Measurements from ENCODE around the gene RASGRF2.

The RASGRF2 gene

DNA sequence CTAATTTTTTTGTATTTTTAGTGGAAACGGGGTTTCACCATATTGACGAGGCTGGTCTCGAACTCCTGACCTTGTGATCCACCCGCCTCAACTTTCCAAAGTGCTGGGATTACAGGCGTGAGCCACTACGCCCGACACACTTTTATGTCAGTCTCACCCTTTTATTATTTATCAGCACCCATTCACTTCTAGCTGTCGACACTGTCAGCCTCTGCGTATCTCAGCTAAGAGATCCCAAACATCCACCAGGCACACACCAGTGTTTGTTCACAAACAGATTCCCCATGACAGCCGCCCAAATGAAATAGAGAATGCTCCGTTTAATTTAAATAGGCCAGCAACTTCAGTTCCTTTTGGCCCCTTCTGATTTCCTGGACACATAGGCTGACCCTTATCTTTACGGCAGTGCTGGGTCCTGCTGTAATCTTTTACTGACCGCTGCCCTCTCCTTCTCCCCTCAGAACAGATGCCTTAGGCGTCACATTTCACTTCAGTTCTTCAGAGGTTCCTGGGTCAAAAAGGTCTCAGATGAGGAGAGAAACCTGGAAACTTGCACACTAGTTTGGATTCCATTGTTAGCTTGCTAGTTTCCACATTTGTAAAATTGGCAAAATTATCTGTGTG, 229.8 kb downstream of the RASGRF2 start:
- WGBS, 2 experiments, result 91 to 93% methylated on average over 14 of the region's 14 CpGs
- H3K9me3 ChIP-seq (ENCODE audit: control insufficient read depth, low read length), result no peaks in the 10 kb centered on the region
- no peak overlapping the region for H3K27ac ChIP-seq (ENCODE audit: insufficient read depth, low read depth, low read length, poor library complexity, severe bottlenecking)
- H3K27me3 ChIP-seq (ENCODE audit: control insufficient read depth, insufficient read depth, low read length, poor library complexity, severe bottlenecking), result peaks cover 5% of the 10 kb centered on the region
- no peak overlapping the region for H3K4me3 ChIP-seq (ENCODE audit: insufficient read depth, low read depth, low read length)
- H3K36me3 ChIP-seq (ENCODE audit: control insufficient read depth, insufficient read depth, low read length), result no peaks in the 10 kb centered on the region
- H3K4me1 ChIP-seq (ENCODE audit: control insufficient read depth, insufficient read depth, low read length), result peaks cover 4% of the 10 kb centered on the region

GRCh38 chr5:81191726-81192372, 231.7 kb downstream of the RASGRF2 start:
- no peak overlapping the region for H3K4me3 ChIP-seq (ENCODE audit: insufficient read depth, low read depth, low read length)
- no peak overlapping the region for H3K27ac ChIP-seq (ENCODE audit: insufficient read depth, low read depth, low read length, poor library complexity, severe bottlenecking)
- H3K4me1 ChIP-seq (ENCODE audit: control insufficient read depth, insufficient read depth, low read length), result peaks cover 4% of the 10 kb centered on the region
- H3K9me3 ChIP-seq (ENCODE audit: control insufficient read depth, low read length), result no peaks in the 10 kb centered on the region
- WGBS, 2 experiments, result 95% methylated on average over 7 to 9 of the region's 9 CpGs
- H3K36me3 ChIP-seq (ENCODE audit: control insufficient read depth, insufficient read depth, low read length), result no peaks in the 10 kb centered on the region
- H3K27me3 ChIP-seq (ENCODE audit: control insufficient read depth, insufficient read depth, low read length, poor library complexity, severe bottlenecking), result peaks cover 5% of the 10 kb centered on the region

GRCh38 chr5:81192373-81192750, 232.2 kb downstream of the RASGRF2 start:
- H3K9me3 ChIP-seq (ENCODE audit: control insufficient read depth, low read length), result no peaks in the 10 kb centered on the region

DNA sequence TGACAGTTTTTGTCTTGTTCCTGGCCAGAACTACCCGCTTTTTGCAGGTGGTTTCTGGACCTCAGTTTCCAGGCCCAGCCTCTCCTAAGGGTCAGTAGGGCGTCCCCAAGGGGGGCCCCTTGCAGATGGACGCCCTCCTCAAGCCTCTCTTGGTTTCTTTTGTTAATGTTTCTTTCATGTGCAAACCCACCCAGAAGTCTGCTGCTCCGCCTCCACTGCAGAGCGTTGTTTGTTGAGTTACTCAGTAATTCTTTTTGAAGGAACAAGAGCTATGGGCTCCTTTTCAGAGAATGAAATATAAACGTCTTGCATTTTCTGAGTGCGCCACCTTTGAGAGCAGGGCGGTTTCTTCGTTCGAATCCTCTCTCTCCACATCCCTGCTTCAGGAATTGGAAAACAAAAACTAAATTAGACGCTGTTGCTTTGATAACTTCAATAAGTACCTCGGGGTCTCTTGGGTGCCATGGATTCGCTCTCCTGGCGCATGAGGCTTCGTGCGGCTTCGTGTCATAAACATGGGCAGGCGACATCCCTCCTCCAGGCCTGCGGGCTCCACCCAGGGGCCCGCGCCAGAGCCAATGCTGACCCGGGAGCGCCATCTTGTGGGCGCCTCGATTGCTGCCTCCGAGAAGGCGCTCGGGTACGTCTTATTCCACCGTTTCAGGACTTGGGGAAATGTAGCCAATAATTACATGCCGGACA, 234.6 kb downstream of the RASGRF2 start:
- no peaks in the 10 kb centered on the region for H3K36me3 ChIP-seq (ENCODE audit: control insufficient read depth, insufficient read depth, low read length)
- 21 to 22% methylated on average over 31 of the region's 31 CpGs for WGBS, 2 experiments
- no peaks in the 10 kb centered on the region for H3K9me3 ChIP-seq (ENCODE audit: control insufficient read depth, low read length)
- H3K4me3 ChIP-seq (ENCODE audit: insufficient read depth, low read depth, low read length), result no peak overlapping the region
- H3K4me1 ChIP-seq (ENCODE audit: control insufficient read depth, insufficient read depth, low read length), result peaks cover 4% of the 10 kb centered on the region
- H3K27ac ChIP-seq (ENCODE audit: insufficient read depth, low read depth, low read length, poor library complexity, severe bottlenecking), result no peak overlapping the region
- H3K27me3 ChIP-seq (ENCODE audit: control insufficient read depth, insufficient read depth, low read length, poor library complexity, severe bottlenecking), result peaks cover 5% of the 10 kb centered on the region

More at GRCh38 chr5:81192373-81192750, 232.2 kb downstream of the RASGRF2 start:
- Histone ChIP-seq H3K27me3 (ENCODE audit: control insufficient read depth, insufficient read depth, low read length, poor library complexity, severe bottlenecking) (peaks cover 5% of the 10 kb centered on the region), H3K4me1 (ENCODE audit: control insufficient read depth, insufficient read depth, low read length) (peaks cover 4% of the 10 kb centered on the region), H3K4me3 (ENCODE audit: insufficient read depth, low read depth, low read length) (no peak overlapping the region), H3K27ac (ENCODE audit: insufficient read depth, low read depth, low read length, poor library complexity, severe bottlenecking) (no peak overlapping the region), H3K36me3 (ENCODE audit: control insufficient read depth, insufficient read depth, low read length) (no peaks in the 10 kb centered on the region)
- WGBS, 2 experiments, result 39 to 47% methylated on average over 7 to 8 of the region's 8 CpGs

DNA sequence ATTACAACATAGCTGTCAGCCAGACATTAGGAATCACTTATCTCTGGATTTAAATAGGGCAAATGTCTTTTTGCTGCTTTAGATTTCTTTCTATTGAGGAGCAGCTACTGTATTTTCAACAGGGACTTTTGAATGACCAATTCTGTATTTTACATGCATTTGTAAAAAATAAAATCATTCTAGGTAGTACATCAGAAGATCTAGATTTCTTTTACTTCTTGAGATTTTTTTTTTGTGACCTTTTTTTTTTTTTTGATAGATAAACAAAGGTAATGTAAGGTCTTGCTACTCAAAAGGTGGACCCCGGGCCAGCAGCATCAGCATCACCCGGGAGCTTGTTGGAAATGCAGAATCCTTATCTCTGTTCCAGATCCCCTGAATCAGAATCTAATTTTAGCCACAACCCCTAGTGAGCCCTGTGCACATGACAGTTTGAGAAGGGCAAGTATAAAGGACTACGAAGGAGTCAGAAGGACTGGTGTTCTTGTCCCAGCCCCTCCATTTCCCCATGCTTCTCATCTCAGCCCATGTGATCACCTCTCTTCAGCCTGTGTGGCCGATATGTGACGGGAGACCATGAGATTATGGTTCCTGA, 235.3 kb downstream of the RASGRF2 start:
- Histone ChIP-seq H3K9me3 (ENCODE audit: control insufficient read depth, low read length) (no peaks in the 10 kb centered on the region), H3K27ac (ENCODE audit: insufficient read depth, low read depth, low read length, poor library complexity, severe bottlenecking) (no peak overlapping the region), H3K4me1 (ENCODE audit: control insufficient read depth, insufficient read depth, low read length) (peaks cover 4% of the 10 kb centered on the region), H3K27me3 (ENCODE audit: control insufficient read depth, insufficient read depth, low read length, poor library complexity, severe bottlenecking) (peaks cover 5% of the 10 kb centered on the region), H3K36me3 (ENCODE audit: control insufficient read depth, insufficient read depth, low read length) (no peaks in the 10 kb centered on the region), H3K4me3 (ENCODE audit: insufficient read depth, low read depth, low read length) (no peak overlapping the region)
- WGBS, 2 experiments, result 92 to 95% methylated on average over 5 of the region's 5 CpGs

DNA sequence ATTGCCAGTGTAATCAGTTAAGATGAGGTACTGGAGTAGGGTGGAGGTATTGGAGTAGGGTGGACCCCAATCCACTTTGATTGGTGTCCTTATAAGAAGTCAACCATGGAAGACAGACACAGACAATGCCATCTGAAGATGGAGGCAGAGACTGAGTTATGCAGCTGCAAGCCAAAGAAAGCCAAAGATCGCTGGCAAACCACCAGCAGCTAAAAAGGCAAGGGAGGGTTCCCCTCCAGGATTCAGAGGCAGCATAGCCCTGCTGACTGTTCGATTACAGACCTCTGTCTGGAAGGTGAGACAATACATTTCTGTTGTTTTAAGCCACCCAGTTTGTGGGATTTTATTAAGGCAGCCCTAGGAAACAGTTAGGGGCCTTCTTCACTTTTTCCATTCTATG, 242.5 kb downstream of the RASGRF2 start:
- no peaks in the 10 kb centered on the region for H3K36me3 ChIP-seq (ENCODE audit: control insufficient read depth, insufficient read depth, low read length)
- 84 to 87% methylated on average over 2 of the region's 2 CpGs for WGBS, 2 experiments
- H3K27ac ChIP-seq (ENCODE audit: insufficient read depth, low read depth, low read length, poor library complexity, severe bottlenecking), result no peak overlapping the region
- H3K4me1 ChIP-seq (ENCODE audit: control insufficient read depth, insufficient read depth, low read length), result no peaks in the 10 kb centered on the region
- no peaks in the 10 kb centered on the region for H3K9me3 ChIP-seq (ENCODE audit: control insufficient read depth, low read length)
- no peak overlapping the region for H3K4me3 ChIP-seq (ENCODE audit: insufficient read depth, low read depth, low read length)
- H3K27me3 ChIP-seq (ENCODE audit: control insufficient read depth, insufficient read depth, low read length, poor library complexity, severe bottlenecking), result no peaks in the 10 kb centered on the region

GRCh38 chr5:81203729-81204128, 243.6 kb downstream of the RASGRF2 start:
- H3K4me1 ChIP-seq (ENCODE audit: control insufficient read depth, insufficient read depth, low read length), result no peaks in the 10 kb centered on the region
- no peaks in the 10 kb centered on the region for H3K27me3 ChIP-seq (ENCODE audit: control insufficient read depth, insufficient read depth, low read length, poor library complexity, severe bottlenecking)
- no peaks in the 10 kb centered on the region for H3K9me3 ChIP-seq (ENCODE audit: control insufficient read depth, low read length)
- no peak overlapping the region for H3K27ac ChIP-seq (ENCODE audit: insufficient read depth, low read depth, low read length, poor library complexity, severe bottlenecking)
- H3K36me3 ChIP-seq (ENCODE audit: control insufficient read depth, insufficient read depth, low read length), result no peaks in the 10 kb centered on the region
- WGBS, 2 experiments, result 89 to 93% methylated on average over 3 of the region's 3 CpGs
- no peak overlapping the region for H3K4me3 ChIP-seq (ENCODE audit: insufficient read depth, low read depth, low read length)

DNA sequence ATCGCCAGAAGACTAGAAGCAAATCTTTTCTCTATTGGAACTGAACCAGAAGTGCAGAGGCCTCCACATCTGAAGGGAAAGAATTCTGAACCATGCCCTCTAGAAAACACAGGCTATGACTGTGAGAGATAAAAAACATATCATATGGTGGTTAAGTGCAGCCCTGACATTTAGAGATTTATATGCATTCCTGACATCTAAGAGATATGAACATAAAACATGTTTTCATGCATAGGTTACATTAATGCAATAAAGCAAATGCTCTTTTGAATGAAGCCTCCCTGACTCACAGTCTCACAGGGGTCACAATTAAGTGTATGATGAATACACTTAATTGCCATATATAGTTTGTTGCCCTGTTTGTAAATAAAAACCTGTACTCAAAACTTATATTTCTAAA, 244.0 kb downstream of the RASGRF2 start:
- H3K27me3 ChIP-seq (ENCODE audit: control insufficient read depth, insufficient read depth, low read length, poor library complexity, severe bottlenecking), result no peaks in the 10 kb centered on the region
- H3K9me3 ChIP-seq (ENCODE audit: control insufficient read depth, low read length), result no peaks in the 10 kb centered on the region
- 97 to 100% methylated on average over 1 of the region's 1 CpG for WGBS, 2 experiments
- no peak overlapping the region for H3K27ac ChIP-seq (ENCODE audit: insufficient read depth, low read depth, low read length, poor library complexity, severe bottlenecking)
- H3K4me3 ChIP-seq (ENCODE audit: insufficient read depth, low read depth, low read length), result no peak overlapping the region
- no peaks in the 10 kb centered on the region for H3K36me3 ChIP-seq (ENCODE audit: control insufficient read depth, insufficient read depth, low read length)
- H3K4me1 ChIP-seq (ENCODE audit: control insufficient read depth, insufficient read depth, low read length), result no peaks in the 10 kb centered on the region

DNA sequence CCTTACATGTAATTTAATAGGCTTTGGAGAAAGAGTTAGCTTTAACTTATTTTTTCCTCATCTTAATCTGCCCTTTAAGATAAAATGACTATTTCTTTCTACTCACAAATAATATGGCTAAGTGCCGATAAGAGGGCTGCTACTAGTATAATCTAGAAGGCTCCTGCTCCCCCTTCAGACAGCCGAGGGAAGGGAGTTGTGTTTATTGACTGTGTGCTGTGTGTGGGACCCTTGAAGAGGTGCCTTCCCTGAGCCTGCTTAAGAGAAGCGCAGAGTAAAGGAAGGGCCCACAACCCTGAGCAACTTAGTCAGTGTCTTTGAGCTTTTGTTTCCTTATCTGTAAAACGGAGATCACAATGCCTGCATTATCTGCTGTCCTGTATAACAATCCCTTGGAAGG, 244.9 kb downstream of the RASGRF2 start:
- H3K27me3 ChIP-seq (ENCODE audit: control insufficient read depth, insufficient read depth, low read length, poor library complexity, severe bottlenecking), result no peaks in the 10 kb centered on the region
- H3K4me1 ChIP-seq (ENCODE audit: control insufficient read depth, insufficient read depth, low read length), result no peaks in the 10 kb centered on the region
- no peak overlapping the region for H3K4me3 ChIP-seq (ENCODE audit: insufficient read depth, low read depth, low read length)
- H3K36me3 ChIP-seq (ENCODE audit: control insufficient read depth, insufficient read depth, low read length), result no peaks in the 10 kb centered on the region
- WGBS, 2 experiments, result 83 to 86% methylated on average over 4 of the region's 4 CpGs
- H3K27ac ChIP-seq (ENCODE audit: insufficient read depth, low read depth, low read length, poor library complexity, severe bottlenecking), result no peak overlapping the region
- H3K9me3 ChIP-seq (ENCODE audit: control insufficient read depth, low read length), result no peaks in the 10 kb centered on the region

DNA sequence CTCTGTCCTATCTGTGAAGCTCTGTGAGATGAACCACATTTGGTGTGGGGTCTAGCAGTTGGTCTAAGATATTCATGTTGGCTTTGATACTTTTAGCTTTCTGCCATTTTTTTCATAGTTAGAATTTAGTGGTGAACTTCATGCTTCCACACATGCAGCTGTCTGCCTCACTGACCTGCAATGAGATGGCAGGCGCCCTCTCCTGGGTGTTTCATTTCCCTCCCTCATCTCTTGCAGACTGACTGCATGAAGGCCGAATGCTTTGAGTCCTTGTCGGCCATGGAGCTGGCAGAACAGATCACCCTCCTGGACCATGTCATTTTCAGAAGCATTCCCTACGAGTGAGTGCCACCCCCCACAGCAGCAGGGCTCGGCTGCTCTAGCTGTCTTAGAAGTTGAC, 246.8 kb downstream of the RASGRF2 start:
- Histone ChIP-seq H3K36me3 (ENCODE audit: control insufficient read depth, insufficient read depth, low read length) (no peaks in the 10 kb centered on the region), H3K9me3 (ENCODE audit: control insufficient read depth, low read length) (no peaks in the 10 kb centered on the region), H3K4me1 (ENCODE audit: control insufficient read depth, insufficient read depth, low read length) (no peaks in the 10 kb centered on the region), H3K27me3 (ENCODE audit: control insufficient read depth, insufficient read depth, low read length, poor library complexity, severe bottlenecking) (no peaks in the 10 kb centered on the region), H3K27ac (ENCODE audit: insufficient read depth, low read depth, low read length, poor library complexity, severe bottlenecking) (no peak overlapping the region), H3K4me3 (ENCODE audit: insufficient read depth, low read depth, low read length) (no peak overlapping the region)
- WGBS, 2 experiments, result 68 to 71% methylated on average over 5 of the region's 5 CpGs

All from ectodermal cell (in vitro differentiated cells).